ENCODE data around the gene CHSY1. TPM values are rescaled to one million over a fixed set of nuclear protein-coding genes. Genes with fewer than 3 reads are reported as not detected.

The CHSY1 gene
- total and polyA plus RNA-seq, 2 donors (not counting 1 experiment from before 2014, with no cell fraction given): 4.7 to 20.3 TPM

DNA sequence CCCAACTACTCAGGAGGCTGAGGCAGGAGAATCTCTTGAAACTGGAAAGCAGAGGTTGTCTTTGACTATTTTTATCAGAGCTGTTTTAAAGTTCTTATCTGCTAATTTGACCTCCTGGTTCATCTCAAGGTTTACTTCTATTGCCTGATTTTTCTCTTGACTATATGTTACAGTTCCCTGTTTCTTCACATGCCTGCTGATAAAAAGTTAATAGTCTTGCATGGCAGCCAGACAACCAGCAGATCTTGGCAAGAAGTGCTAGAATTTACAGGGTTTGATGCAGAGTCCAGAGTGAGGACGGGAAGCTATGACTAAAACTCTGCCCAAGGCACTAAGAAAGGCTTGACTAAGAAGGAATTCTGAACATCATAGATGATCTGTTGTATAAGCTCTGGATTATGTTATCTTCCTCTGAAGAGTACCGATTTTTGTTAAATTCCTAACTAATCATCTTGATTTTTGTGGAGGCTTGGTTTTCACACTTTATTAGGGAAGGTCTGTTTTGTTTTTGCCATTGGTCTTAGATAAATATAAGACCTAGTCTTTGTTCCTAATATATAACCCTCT, 85.9 kb downstream of the CHSY1 start:
- CTCF ChIA-PET: interaction anchor here (2.5 kb wide), 1 partner anchor 10 kb away, joined by 8 read pairs; no protein-coding TSS in a partner anchor
- POLR2A ChIA-PET: no interaction called here
- ATAC-seq (ENCODE audit: low read depth): no peak

More for the DNA sequence above, 85.9 kb downstream of the CHSY1 start:
- Histone ChIP-seq H3K4me1 (ENCODE audit: control insufficient read depth in 2 of 2, insufficient read depth in 2 of 2, low read length in 2 of 2) (peaks cover 14 to 17% of the 10 kb centered on the region in 2 donors), H2AFZ (ENCODE audit: insufficient read depth, low read depth, low read length, poor library complexity, severe bottlenecking) (no peak overlapping the region), H3K9ac (ENCODE audit: low read length) (no peak overlapping the region), H4K20me1 (ENCODE audit: control insufficient read depth, insufficient read depth, low read length, poor library complexity, severe bottlenecking) (no peaks in the 10 kb centered on the region), H3K4me2 (replicated peaks; ENCODE audit: low read depth, low read length, poor library complexity, severe bottlenecking) (no peak overlapping the region), H3K27me3 (replicated peaks in 1 of 4; ENCODE audit: control extremely low read depth in 1 of 4, control insufficient read depth in 3 of 4, insufficient read depth in 4 of 4, low read length in 3 of 4) (no peaks in the 10 kb centered on the region), H3K36me3 (replicated peaks in 1 of 2; ENCODE audit: control extremely low read depth in 1 of 2, control insufficient read depth in 1 of 2, extremely low read depth in 1 of 2, insufficient read depth in 2 of 2, low read length in 1 of 2) (no peaks in the 10 kb centered on the region), H3K27ac (ENCODE audit: low read length in 2 of 2) (no peak overlapping the region), H3K79me2 (ENCODE audit: control insufficient read depth, insufficient read depth, low read length) (no peaks in the 10 kb centered on the region), H3K4me3 (ENCODE audit: control extremely low read depth in 1 of 5, extremely low read depth in 1 of 5, insufficient read depth in 1 of 5, low read depth in 2 of 5, low read length in 4 of 5) (no peak overlapping the region), H3K9me3 (ENCODE audit: control extremely low read depth in 1 of 3, control insufficient read depth in 2 of 3, insufficient read depth in 1 of 3, low read length in 2 of 3) (peaks cover 0 to 34% (median 26%) of the 10 kb centered on the region in 3 donors)
- intact Hi-C loops (cut with micrococcal nuclease): no loop called here
- no peak for DNase-seq
- peaks cover 13% of the 10 kb centered on the region for H3K4me1 Mint-ChIP-seq
- TF ChIP-seq, protein P1, sequence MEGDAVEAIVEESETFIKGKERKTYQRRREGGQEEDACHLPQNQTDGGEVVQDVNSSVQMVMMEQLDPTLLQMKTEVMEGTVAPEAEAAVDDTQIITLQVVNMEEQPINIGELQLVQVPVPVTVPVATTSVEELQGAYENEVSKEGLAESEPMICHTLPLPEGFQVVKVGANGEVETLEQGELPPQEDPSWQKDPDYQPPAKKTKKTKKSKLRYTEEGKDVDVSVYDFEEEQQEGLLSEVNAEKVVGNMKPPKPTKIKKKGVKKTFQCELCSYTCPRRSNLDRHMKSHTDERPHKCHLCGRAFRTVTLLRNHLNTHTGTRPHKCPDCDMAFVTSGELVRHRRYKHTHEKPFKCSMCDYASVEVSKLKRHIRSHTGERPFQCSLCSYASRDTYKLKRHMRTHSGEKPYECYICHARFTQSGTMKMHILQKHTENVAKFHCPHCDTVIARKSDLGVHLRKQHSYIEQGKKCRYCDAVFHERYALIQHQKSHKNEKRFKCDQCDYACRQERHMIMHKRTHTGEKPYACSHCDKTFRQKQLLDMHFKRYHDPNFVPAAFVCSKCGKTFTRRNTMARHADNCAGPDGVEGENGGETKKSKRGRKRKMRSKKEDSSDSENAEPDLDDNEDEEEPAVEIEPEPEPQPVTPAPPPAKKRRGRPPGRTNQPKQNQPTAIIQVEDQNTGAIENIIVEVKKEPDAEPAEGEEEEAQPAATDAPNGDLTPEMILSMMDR (IDR thresholded peaks at IDR 0.05): no peak
- no peak for TF ChIP-seq EZH2 (IDR thresholded peaks at IDR 0.05; ENCODE audit: borderline replicate concordance, insufficient read depth, low read depth, low read length, poor library complexity, severe bottlenecking)
- no peak overlapping the region for H3K27ac Mint-ChIP-seq
- H3K27me3 Mint-ChIP-seq: no peaks in the 10 kb centered on the region
- 100% methylated on average over 1 of the region's 2 CpGs for WGBS (ENCODE audit: insufficient coverage)
- no peak overlapping the region for H3K4me3 Mint-ChIP-seq
- H3K9me3 Mint-ChIP-seq (ENCODE audit: insufficient read depth): peaks cover 3% of the 10 kb centered on the region
